NB4 (cell line): ENCODE measurements around the gene COL11A1.

Source experiments
- CTCF ChIP-seq: IDR thresholded peaks from one replicate; pipeline ENCODE4 v1.5.1; 2012; ENCODE audit warnings: low read depth, low read length
- MAX ChIP-seq: IDR thresholded peaks from 2 replicates; pipeline ENCODE4 v1.6.1; 2011; ENCODE audit warnings: low read depth, low read length
- POLR2A ChIP-seq: IDR thresholded peaks from 2 replicates; pipeline ENCODE4 v1.6.1; 2011; ENCODE audit warnings: mild to moderate bottlenecking; ENCODE audit not compliant: insufficient read length; ENCODE audit errors: extremely low read depth

DNA sequence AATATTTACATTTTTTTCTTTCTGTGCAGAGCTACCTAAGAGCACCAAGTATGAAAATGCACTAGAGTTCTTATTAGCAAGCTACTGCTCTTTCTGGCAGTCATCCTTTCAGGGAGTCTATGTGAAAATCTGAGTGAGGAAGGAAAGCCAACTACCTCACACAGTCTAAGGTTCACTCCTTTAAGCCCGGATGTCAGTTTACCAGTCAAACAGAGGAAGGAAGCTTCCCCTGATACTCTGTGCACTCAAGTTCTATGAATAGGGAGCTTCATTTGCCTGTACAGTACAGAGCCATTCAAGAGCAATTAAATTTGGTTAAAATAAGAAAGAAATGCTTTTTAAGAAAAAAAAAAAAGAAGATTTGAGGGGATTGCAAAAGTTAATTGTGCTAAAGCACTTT, 6.9 kb downstream of the COL11A1 start:
- TF ChIP-seq POLR2A (no peak), CTCF (no peak), MAX (no peak)
